ENCODE results near the gene TBC1D16. TPM values are rescaled to one million over a fixed set of nuclear protein-coding genes. Genes with fewer than 3 reads are reported as not detected.

The TBC1D16 gene
- total and polyA plus RNA-seq, 5 experiments from 2014 or later = 0.48 to 3.1 (median 0.89) TPM

DNA sequence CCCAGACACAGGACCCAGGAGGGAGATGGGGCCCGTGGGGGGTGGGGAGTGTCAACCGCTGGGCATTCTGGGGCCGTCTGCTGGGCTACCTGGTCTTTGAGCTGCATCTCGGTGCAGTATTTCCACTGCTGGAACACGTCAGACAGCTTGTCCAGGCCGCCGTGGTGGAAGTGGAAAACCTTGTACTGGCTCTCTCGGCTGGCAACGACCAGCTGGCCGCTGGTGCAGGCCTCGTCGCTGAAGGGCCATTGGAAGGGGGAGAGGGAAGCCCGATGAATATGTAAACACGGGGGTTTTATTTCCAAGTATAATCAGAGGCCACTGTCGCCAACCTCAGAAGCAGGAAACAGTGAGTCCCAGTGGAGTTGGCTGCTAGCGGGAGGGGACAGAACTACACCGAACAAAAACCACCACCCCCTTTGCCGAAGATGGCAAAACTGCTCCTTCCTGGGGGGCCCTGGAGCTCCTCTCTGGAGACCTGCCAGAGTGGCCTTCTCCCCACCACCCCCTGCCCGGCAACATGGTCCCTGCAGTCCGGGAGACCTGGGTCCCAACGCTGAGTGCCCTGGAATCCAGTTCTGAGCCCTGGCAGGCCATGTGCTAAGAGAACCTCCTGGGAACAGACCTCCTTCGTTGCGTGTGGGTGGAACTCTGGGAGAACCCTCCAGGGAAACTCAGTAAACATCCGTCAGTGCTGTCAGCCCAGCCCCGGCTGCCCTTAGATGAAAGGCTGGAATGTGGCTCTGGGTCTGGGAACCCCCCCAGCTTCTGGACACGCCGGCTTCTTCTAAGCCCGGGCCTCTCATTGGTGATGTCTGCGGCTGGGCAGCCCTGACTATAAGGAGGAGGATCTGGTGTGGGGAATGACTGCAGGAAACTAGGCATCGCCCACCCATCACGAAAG is 84.1 kb downstream of the TBC1D16 start:
- no peak overlapping the region for H3K4me3 Mint-ChIP-seq
- POLR2A ChIA-PET = no interaction called here
- H3K4me1 Mint-ChIP-seq = peaks cover 0 to 8% (median 2%) of the 10 kb centered on the region in 4 donors
- no peak overlapping the region for H3K27ac Mint-ChIP-seq
- ATAC-seq (no peak), DNase-seq (no peak)
- no peaks in the 10 kb centered on the region for H3K27me3 Mint-ChIP-seq
- H3K36me3 Mint-ChIP-seq = peaks cover 0 to 5% (median 0%) of the 10 kb centered on the region in 3 donors
- no peaks in the 10 kb centered on the region for H3K9me3 Mint-ChIP-seq

GRCh38 chr17:79950751-79951150 is 84.9 kb downstream of the TBC1D16 start:
- Mint-ChIP-seq H3K4me1 (peaks cover 0 to 10% (median 3%) of the 10 kb centered on the region in 4 donors), H3K4me3 (no peak overlapping the region), H3K9me3 (no peaks in the 10 kb centered on the region), H3K27ac (peak overlapping the region in 2 of 10 donors; percentile 34 to 67), H3K36me3 (peaks cover 0 to 5% (median 0%) of the 10 kb centered on the region in 3 donors), H3K27me3 (no peaks in the 10 kb centered on the region)
- POLR2A ChIA-PET = no interaction called here
- ATAC-seq = no peak
- no peak for DNase-seq

DNA sequence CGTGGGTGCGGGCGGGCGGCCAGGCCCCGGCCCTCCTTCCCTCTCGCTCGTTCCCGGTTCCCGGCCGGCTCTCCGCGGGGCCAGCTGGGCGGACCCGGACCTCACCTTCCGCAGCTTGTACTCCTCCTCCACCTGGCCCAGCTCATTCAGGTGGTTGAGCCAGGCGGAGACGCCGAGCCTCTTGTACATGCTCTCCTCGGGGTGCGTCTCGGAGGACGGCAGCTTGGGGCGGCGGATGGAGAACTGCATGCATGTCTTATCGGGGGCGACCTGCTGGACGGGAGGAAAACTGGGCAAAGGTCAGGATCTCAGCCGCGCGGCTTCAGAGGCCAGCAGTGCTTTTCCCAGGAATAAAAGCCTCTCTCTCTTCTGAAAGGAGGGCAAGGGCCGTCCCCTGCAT is 85.4 kb downstream of the TBC1D16 start:
- POLR2A ChIA-PET = no interaction called here
- Mint-ChIP-seq H3K4me1 (peaks cover 0 to 12% (median 3%) of the 10 kb centered on the region in 4 donors), H3K27me3 (no peaks in the 10 kb centered on the region), H3K9me3 (no peaks in the 10 kb centered on the region), H3K4me3 (no peak overlapping the region), H3K36me3 (peaks cover 0 to 5% (median 0%) of the 10 kb centered on the region in 3 donors), H3K27ac (no peak overlapping the region)
- ATAC-seq (no peak), DNase-seq (no peak)

DNA sequence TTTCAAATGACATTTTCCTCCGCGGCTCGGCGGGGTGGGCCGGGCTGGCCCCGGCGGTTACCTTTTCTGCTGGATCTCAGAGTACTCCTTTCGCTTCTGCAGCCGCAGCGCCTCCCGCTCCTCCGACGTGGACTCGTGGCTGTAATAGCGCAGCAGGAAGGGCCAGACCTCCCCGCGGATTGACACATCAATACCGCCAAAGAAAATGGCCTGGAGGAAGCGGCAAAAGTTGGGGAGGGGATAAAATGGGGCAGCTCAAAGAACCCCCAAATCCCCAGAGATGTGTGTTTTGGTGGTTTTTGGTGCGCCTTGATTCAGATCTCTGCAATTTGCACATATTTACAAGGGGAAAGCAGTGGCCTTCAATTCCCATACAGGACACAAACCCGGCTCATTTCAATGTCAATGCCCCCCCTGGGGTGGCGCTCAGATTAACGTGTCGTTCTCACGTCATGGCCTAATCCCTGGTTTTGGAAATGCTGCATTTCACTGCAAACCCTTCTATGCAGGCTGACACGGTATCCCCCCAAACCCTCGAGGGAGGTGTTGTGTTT is 85.9 kb downstream of the TBC1D16 start:
- no peak overlapping the region for H3K4me3 Mint-ChIP-seq
- no peaks in the 10 kb centered on the region for H3K9me3 Mint-ChIP-seq
- POLR2A ChIA-PET = no interaction called here
- no peak overlapping the region for H3K27ac Mint-ChIP-seq
- H3K27me3 Mint-ChIP-seq = no peaks in the 10 kb centered on the region
- peaks cover 0 to 5% (median 0%) of the 10 kb centered on the region in 3 donors for H3K36me3 Mint-ChIP-seq
- ATAC-seq (no peak), DNase-seq (no peak)
- peaks cover 0 to 12% (median 3%) of the 10 kb centered on the region in 4 donors for H3K4me1 Mint-ChIP-seq

DNA sequence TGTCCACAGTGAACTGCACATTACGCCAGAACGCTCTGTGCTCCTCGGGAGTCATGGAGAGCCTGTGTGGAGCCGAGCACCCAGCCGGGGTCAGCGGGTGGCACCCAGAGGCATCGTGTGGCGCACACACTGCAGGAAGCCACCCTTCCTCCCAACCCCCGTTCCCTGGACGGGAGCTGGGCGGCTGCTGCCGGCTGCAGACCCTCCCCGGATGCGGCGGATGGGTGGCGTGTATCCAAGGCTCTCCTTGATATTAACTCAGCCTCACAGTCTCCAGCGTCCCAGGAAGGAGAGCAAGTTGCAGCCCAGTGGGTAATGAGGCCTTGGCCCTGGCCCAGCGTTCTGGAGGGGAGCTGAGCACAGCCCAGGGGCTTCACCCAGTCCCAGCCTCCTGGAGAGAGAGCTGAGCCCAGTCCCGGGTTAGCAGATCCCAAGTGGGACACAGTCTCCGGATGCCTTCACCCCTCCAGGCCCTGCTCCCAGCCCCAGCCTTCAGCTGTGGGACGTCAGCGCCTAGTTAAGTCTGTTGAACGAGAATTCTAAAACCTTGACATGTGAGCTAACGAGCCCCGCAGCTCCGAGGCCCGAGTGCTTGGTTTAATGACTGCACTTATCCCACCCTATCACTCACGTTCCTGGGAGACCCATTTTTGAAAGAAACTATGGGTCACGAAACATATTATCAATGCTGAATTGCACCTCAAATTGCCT is 86.6 kb downstream of the TBC1D16 start:
- no peak overlapping the region for H3K4me3 Mint-ChIP-seq
- peaks cover 0 to 5% (median 0%) of the 10 kb centered on the region in 3 donors for H3K36me3 Mint-ChIP-seq
- H3K9me3 Mint-ChIP-seq = no peaks in the 10 kb centered on the region
- peaks cover 0 to 17% (median 6%) of the 10 kb centered on the region in 4 donors for H3K4me1 Mint-ChIP-seq
- DNase-seq (no peak), ATAC-seq (no peak)
- no peak overlapping the region for H3K27ac Mint-ChIP-seq
- H3K27me3 Mint-ChIP-seq = no peaks in the 10 kb centered on the region
- POLR2A ChIA-PET = no interaction called here

GRCh38 chr17:79948406-79948944 is 87.2 kb downstream of the TBC1D16 start:
- Mint-ChIP-seq H3K27me3 (no peaks in the 10 kb centered on the region), H3K4me1 (peaks cover 0 to 21% (median 8%) of the 10 kb centered on the region in 4 donors), H3K36me3 (peaks cover 0 to 5% (median 0%) of the 10 kb centered on the region in 3 donors), H3K27ac (no peak overlapping the region), H3K9me3 (no peaks in the 10 kb centered on the region), H3K4me3 (no peak overlapping the region)
- POLR2A ChIA-PET = no interaction called here
- DNase-seq (no peak), ATAC-seq (no peak)

DNA sequence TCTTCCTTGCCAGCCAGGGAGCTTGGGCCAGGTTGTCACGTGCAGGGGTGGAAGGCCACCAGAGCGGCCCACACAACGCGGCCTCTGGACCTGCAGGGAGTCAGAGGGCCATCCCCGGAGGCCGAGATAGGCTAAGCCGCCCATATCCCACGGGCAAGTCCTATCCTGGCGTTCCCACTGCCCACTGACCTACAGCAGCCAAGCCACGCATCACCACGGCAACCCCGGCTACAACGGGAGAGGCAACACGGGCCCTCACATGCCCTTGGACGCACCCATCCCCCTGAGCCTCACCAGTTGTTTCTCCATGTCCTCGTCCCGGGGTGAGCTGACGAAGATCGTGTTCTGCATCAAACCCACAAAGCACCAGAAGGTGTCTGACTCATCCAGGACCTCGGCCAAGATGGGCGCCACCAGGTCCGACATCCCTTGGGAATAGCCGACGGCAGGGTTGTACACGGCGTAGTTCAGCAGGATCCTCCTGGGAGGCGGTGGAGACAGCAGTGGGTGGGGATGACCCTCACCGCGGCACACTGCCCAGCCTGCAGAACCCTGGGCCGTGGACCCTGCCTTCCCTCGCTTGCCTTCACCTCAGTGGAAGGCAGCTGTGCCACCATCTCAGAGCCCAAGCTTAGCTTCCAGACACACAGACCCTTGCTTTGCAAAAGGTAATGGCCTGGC is 88.2 kb downstream of the TBC1D16 start:
- POLR2A ChIA-PET = no interaction called here
- no peak overlapping the region for H3K27ac Mint-ChIP-seq
- no peak for ATAC-seq
- no peaks in the 10 kb centered on the region for H3K9me3 Mint-ChIP-seq
- no peak for DNase-seq
- H3K27me3 Mint-ChIP-seq = no peaks in the 10 kb centered on the region
- peaks cover 7 to 30% (median 15%) of the 10 kb centered on the region in 4 donors for H3K4me1 Mint-ChIP-seq
- peaks cover 0 to 5% (median 0%) of the 10 kb centered on the region in 3 donors for H3K36me3 Mint-ChIP-seq
- peak overlapping the region in 1 of 10 donors; percentile 38 for H3K4me3 Mint-ChIP-seq

GRCh38 chr17:79946352-79947231 is 89.1 kb downstream of the TBC1D16 start:
- no peaks in the 10 kb centered on the region for H3K27me3 Mint-ChIP-seq

GRCh38 chr17:79945591-79946255 is 89.9 kb downstream of the TBC1D16 start:
- DNase-seq (peak in 1 of 10 donors; percentile 37), ATAC-seq (no peak)
- Mint-ChIP-seq H3K9me3 (no peaks in the 10 kb centered on the region), H3K4me1 (peaks cover 7 to 35% (median 17%) of the 10 kb centered on the region in 4 donors), H3K36me3 (peaks cover 0 to 5% (median 0%) of the 10 kb centered on the region in 3 donors), H3K27me3 (no peaks in the 10 kb centered on the region), H3K27ac (no peak overlapping the region), H3K4me3 (no peak overlapping the region)
- POLR2A ChIA-PET = no interaction called here

More at GRCh38 chr17:79946352-79947231, 89.1 kb downstream of the TBC1D16 start:
- Mint-ChIP-seq H3K4me1 (peaks cover 7 to 36% (median 18%) of the 10 kb centered on the region in 4 donors), H3K36me3 (peaks cover 0 to 5% (median 0%) of the 10 kb centered on the region in 3 donors), H3K4me3 (no peak overlapping the region), H3K9me3 (no peaks in the 10 kb centered on the region), H3K27ac (peak overlapping the region in 1 of 10 donors; percentile 20)
- DNase-seq = peak in 1 of 10 donors; percentile 50
- POLR2A ChIA-PET = no interaction called here
- no peak for ATAC-seq

GRCh38 chr17:79944821-79945391 is 90.8 kb downstream of the TBC1D16 start:
- POLR2A ChIA-PET = no interaction called here
- Mint-ChIP-seq H3K36me3 (peaks cover 0 to 3% (median 0%) of the 10 kb centered on the region in 3 donors), H3K27me3 (no peaks in the 10 kb centered on the region), H3K4me1 (peaks cover 8 to 41% (median 22%) of the 10 kb centered on the region in 4 donors), H3K4me3 (no peak overlapping the region), H3K27ac (no peak overlapping the region), H3K9me3 (no peaks in the 10 kb centered on the region)
- ATAC-seq (no peak), DNase-seq (no peak)

All from naive thymus-derived CD8-positive, alpha-beta T cell (primary cell).